Prostate gland (tissue), 2 donors: ENCODE data around the gene UBAC2.

Source experiments
- CTCF ChIP-seq, 4 experiments: fragments of 200-600 bp in 2 of 4; fragments of 450-650 bp in 2 of 4; sonication (generic) in 2 of 4; IDR thresholded peaks; 1 replicate in 3 of 4; 2 replicates in 1 of 4; pipeline ENCODE4 v1.5.1; 2016 to 2019; ENCODE audit warnings: antibody characterized with exemption in 4 of 4, mild to moderate bottlenecking in 2 of 4, moderate library complexity in 2 of 4
- POLR2A ChIP-seq: fragments of 450-650 bp; IDR thresholded peaks from one replicate; pipeline ENCODE4 v1.6.1; 2016; ENCODE audit warnings: antibody characterized with exemption, mild to moderate bottlenecking
- POLR2AphosphoS5 ChIP-seq: sonication (generic); formaldehyde crosslinking; IDR thresholded peaks from one replicate; pipeline ENCODE4 v1.6.1; 2017; ENCODE audit warnings: antibody characterized with exemption

- TF ChIP-seq CTCF (IDR thresholded peaks at IDR 0.05) (no peak), POLR2A (no peak), POLR2AphosphoS5 (no peak)
Measured at GRCh38 chr13:99334221-99334620, 133.6 kb downstream of the UBAC2 start.
